ENCODE results near the gene CCDC32. TPM values are rescaled to one million over a fixed set of nuclear protein-coding genes. Genes with fewer than 3 reads are reported as not detected.

The CCDC32 gene
- total RNA-seq = 11.3 and 11.6 TPM in 2 replicates

DNA sequence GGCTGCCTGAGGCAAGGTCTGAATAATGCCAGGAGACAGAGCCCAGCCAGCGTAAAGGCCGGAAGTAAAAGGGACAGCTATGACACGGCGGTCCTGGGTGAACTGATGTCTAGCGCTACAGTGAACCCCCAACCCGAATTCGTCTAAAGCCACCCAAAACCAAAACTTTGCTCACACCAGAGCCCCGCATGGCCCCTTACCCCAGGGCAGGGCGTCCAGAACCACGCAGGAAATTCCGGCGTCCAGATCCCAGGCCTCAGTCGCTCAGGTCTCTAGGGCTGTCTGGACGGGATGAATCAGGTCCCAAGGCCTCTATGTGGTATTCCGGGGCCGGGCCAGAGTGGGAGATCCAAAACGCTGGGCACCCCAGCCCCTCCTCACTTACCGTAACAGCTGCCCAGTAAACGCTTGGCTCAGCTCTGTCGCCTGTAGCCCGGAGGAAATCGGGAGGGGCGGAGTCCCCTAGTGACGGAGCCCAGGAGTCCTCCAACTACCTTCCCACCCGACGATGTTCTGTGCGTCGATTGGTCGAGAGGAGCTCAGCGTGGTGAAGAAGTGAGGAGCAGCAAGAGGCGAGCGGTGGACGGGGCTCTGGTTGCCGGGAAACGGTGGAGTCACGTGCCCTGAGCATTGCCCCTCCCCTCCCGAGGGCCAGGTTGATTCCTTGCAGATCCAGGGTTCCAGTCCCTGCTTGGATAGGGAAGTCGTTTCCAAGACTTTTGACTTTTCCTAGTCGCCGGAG lies at the start of gene CCDC32:
Gene CCDC32, minus strand, starts transcription at position 452 of the 742 bp plus-strand sequence. CDS start 2,027 bp downstream, outside the sequence.

DNA sequence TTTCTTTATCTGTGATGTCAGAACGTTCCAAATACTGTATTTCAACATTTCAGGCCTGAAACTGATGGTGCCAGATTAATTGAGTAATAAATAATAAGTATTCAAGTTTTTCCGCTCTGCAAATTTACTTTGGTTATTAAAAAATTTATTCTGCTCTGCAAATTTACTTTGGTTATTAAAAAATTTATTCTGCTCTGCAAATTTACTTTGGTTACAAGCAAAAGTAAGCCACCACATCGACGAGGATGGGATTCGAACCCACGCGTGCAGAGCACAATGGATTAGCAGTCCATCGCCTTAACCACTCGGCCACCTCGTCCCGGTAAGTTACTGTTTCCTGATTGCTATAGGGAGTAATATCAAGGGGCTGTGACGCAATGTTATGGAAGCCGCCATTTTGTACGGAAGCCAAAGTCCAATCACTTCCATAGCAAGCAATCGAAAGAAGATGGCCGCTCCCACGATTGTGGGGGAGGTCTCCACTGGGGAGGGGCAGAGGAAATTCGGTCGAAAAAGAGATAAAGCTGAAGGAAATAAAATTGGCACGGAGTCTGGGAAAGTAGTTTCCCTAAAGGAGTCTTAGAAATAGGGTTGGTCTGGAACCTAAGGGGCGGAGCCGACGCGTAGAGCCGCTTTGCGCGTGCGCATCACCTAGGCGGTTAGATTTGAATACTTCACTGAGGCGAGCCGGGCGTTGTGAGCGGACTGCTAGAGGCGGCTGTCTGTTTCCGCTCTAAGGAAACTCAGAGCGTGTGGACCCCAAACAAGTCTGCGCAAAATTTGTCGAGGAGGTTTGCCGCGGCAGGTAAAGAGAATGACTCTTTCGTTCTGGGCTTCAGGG lies 29.0 kb upstream of the CCDC32 start, which contains the start of gene KNL1:
Gene KNL1, plus strand, starts transcription at position 662 of the 841 bp plus-strand sequence. CDS start 8,683 bp downstream, outside the sequence.

DNA sequence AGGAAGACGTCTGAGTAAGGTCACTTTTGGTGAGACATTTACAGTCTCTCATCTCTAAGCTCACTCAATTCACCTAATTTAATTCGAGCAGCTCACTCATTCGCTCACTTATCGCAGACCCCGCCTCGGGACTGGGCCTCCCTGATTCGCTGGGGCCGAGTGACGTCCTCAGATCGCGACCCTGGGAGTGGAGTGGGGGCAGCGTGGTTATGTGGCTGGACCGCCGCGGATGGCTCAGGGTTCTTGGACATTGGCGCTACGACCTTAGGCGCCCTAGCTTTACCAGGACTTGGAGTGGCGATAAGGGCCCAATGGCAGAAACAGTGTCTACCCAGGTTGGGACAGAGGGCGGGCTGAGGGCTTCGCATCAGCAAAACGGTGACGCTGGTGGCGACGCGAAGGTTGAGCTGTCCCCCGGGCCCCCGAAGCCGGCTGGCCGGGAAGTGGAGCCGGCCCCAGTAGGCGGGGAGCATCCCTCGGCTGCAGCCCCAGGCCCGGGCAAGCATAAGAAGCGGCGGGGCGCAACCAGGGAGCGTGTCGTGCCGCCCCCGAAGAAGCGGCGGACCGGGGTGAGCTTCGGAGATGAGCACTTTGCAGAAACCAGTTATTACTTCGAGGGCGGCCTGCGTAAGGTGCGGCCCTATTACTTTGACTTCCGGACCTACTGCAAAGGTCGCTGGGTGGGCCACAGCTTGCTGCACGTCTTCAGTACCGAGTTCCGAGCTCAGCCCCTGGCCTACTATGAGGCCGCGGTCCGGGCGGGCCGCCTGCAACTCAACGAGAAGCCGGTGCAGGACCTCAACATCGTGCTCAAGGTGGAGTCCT lies 4.5 kb upstream of the CCDC32 start, which contains the start of gene RPUSD2:
Gene RPUSD2, plus strand, starts transcription at position 171 of the 825 bp plus-strand sequence. Its CDS starts 39 bp downstream, at position 210.

Other genes starting within 250 kb of the CCDC32 start
- gene INAFM2, start 241.3 kb downstream of the CCDC32 start, total RNA-seq = 11.6 and 12.7 TPM in 2 replicates
- gene CCDC9B, start 224.1 kb downstream of the CCDC32 start, total RNA-seq = 9.9 and 29.4 TPM in 2 replicates
- not detected in 2 replicates for gene PHGR1, start 214.0 kb downstream of the CCDC32 start, total RNA-seq
- under 0.01 and 0.21 TPM in 2 replicates for gene DISP2, start 206.8 kb downstream of the CCDC32 start, total RNA-seq
- gene KNSTRN, start 182.3 kb downstream of the CCDC32 start, total RNA-seq = 30.6 and 35.9 TPM in 2 replicates
- 21.5 and 21.9 TPM in 2 replicates for gene IVD, start 159.2 kb downstream of the CCDC32 start, total RNA-seq
- gene BAHD1, start 124.1 kb downstream of the CCDC32 start, total RNA-seq = 5.5 and 10.0 TPM in 2 replicates
- 1.4 and 4.3 TPM in 2 replicates for gene CHST14, start 94.1 kb downstream of the CCDC32 start, total RNA-seq
- gene RPUSD2, start 4.3 kb upstream of the CCDC32 start, total RNA-seq = 15.4 and 16.0 TPM in 2 replicates
- 0.36 and 0.68 TPM in 2 replicates for gene KNL1, start 29.2 kb upstream of the CCDC32 start, total RNA-seq
- 0.28 and 0.34 TPM in 2 replicates for gene RAD51, start 130.1 kb upstream of the CCDC32 start, total RNA-seq
- gene RMDN3, start 190.2 kb upstream of the CCDC32 start, total RNA-seq = 22.2 and 27.6 TPM in 2 replicates
- gene GCHFR, start 199.0 kb upstream of the CCDC32 start, total RNA-seq = 4.3 and 15.7 TPM in 2 replicates
- 1.1 and 1.7 TPM in 2 replicates for gene C15orf62, start 204.9 kb upstream of the CCDC32 start, total RNA-seq
- gene ZFYVE19, start 242.0 kb upstream of the CCDC32 start, total RNA-seq = 18.8 and 30.3 TPM in 2 replicates
- gene DNAJC17, start 242.4 kb upstream of the CCDC32 start, total RNA-seq = 25.8 and 27.0 TPM in 2 replicates

Measured in nasal cavity respiratory epithelium epithelial cell of viscerocranial mucosa (primary cell).